Activated CD8-positive, alpha-beta memory T cell treated with anti-CD3 and anti-CD28 coated beads, Interleukin-2, amount 50 U/mL, for 1 hour (primary cell): ENCODE measurements around the gene EMILIN2.
"Not testable (repeated sequence)": the region's sequence is repeated elsewhere in the genome, so short reads cannot be mapped to it uniquely, and the experiment has no call there.

Experiments
- DNase-seq: peaks from one replicate; pipeline ENCODE4 v3.0.0-alpha.2; 2020; ENCODE audit errors: extremely low read depth

EMILIN2 gene

GRCh38 chr18:2915486-2915885 is 68.7 kb downstream of the EMILIN2 start:
- DNase-seq = not testable (repeated sequence)

GRCh38 chr18:2916184-2916583 is 69.4 kb downstream of the EMILIN2 start:
- DNase-seq = no peak

GRCh38 chr18:2917259-2918047 is 70.6 kb downstream of the EMILIN2 start:
- DNase-seq = no peak

GRCh38 chr18:2918761-2919550 is 72.2 kb downstream of the EMILIN2 start:
- DNase-seq = no peak

GRCh38 chr18:2919600-2919999 is 72.8 kb downstream of the EMILIN2 start:
- no peak for DNase-seq

- no peak for DNase-seq
These were observed 73.2 kb downstream of the EMILIN2 start for GRCh38 chr18:2920027-2920426.

- no peak for DNase-seq
These were observed 73.9 kb downstream of the EMILIN2 start for GRCh38 chr18:2920546-2921343.

GRCh38 chr18:2921778-2922177 is 75.0 kb downstream of the EMILIN2 start:
- DNase-seq = no peak

GRCh38 chr18:2923464-2923863 is 76.7 kb downstream of the EMILIN2 start:
- DNase-seq = no peak

- DNase-seq = no peak
These were observed 78.1 kb downstream of the EMILIN2 start for GRCh38 chr18:2924920-2925319.

- no peak for DNase-seq
These were observed 79.7 kb downstream of the EMILIN2 start for GRCh38 chr18:2926528-2926927.

GRCh38 chr18:2927745-2928144 is 80.9 kb downstream of the EMILIN2 start:
- no peak for DNase-seq

GRCh38 chr18:2932247-2933181 is 85.7 kb downstream of the EMILIN2 start:
- peak; percentile 39 for DNase-seq

- no peak for DNase-seq
These were observed 87.2 kb downstream of the EMILIN2 start for GRCh38 chr18:2933995-2934394.

GRCh38 chr18:2935438-2936192 is 88.8 kb downstream of the EMILIN2 start:
- no peak for DNase-seq

- DNase-seq = no peak
These were observed 92.5 kb downstream of the EMILIN2 start for GRCh38 chr18:2939317-2939716.

GRCh38 chr18:2948038-2948437 is 101.2 kb downstream of the EMILIN2 start:
- no peak for DNase-seq

GRCh38 chr18:2952605-2953004 is 105.8 kb downstream of the EMILIN2 start:
- no peak for DNase-seq

GRCh38 chr18:2953935-2954653 is 107.3 kb downstream of the EMILIN2 start:
- no peak for DNase-seq
